GM18951 (cell line): Measurements from ENCODE around the gene RBM5.

Source experiments
- POLR2A ChIP-seq: IDR thresholded peaks from 4 replicates; pipeline ENCODE4 v1.6.1; 2011; ENCODE audit warnings: mild to moderate bottlenecking; ENCODE audit not compliant: insufficient read length, insufficient read depth; ENCODE audit errors: extremely low read depth
- in situ Hi-C: fragments of 300-500 bp; cut with MboI; formaldehyde crosslinking; loops from one replicate; pipeline ENCODE4 v1.12.0; 2022; ENCODE audit warnings: low sequenced_read_pairs, mixed read lengths, inconsistent platforms; ENCODE audit not compliant: unreplicated experiment

The RBM5 gene

GRCh38 chr3:50151728-50152127 is 63.0 kb downstream of the RBM5 start:
- in situ Hi-C loops, result no loop called here
- no peak for TF ChIP-seq POLR2A

- in situ Hi-C loops, result no loop called here
- no peak for TF ChIP-seq POLR2A
Measured at GRCh38 chr3:50153782-50154475, 65.2 kb downstream of the RBM5 start.

- in situ Hi-C loops, result no loop called here
- TF ChIP-seq POLR2A, result no peak
Measured at GRCh38 chr3:50154476-50154839, 65.7 kb downstream of the RBM5 start.

GRCh38 chr3:50154840-50155490 is 66.2 kb downstream of the RBM5 start, which contains the start of gene SEMA3F:
TSS of gene SEMA3F (plus strand) at chr3:50155324. CDS start at chr3:50159623, 4,299 bp downstream.
- in situ Hi-C loops, result no loop called here
- no peak for TF ChIP-seq POLR2A

GRCh38 chr3:50155491-50155878 is 66.8 kb downstream of the RBM5 start:
- no peak for TF ChIP-seq POLR2A
- in situ Hi-C loops, result no loop called here

GRCh38 chr3:50155891-50156290 is 67.2 kb downstream of the RBM5 start:
- TF ChIP-seq POLR2A, result no peak
- in situ Hi-C loops, result no loop called here

GRCh38 chr3:50156549-50157493 is 68.1 kb downstream of the RBM5 start:
- in situ Hi-C loops, result no loop called here
- no peak for TF ChIP-seq POLR2A

GRCh38 chr3:50157827-50158529 is 69.3 kb downstream of the RBM5 start:
- no peak for TF ChIP-seq POLR2A
- in situ Hi-C loops, result no loop called here

GRCh38 chr3:50158530-50159146 is 69.9 kb downstream of the RBM5 start:
- in situ Hi-C loops, result no loop called here
- no peak for TF ChIP-seq POLR2A

GRCh38 chr3:50160561-50160983 is 71.9 kb downstream of the RBM5 start:
- no peak for TF ChIP-seq POLR2A

GRCh38 chr3:50161320-50161719 is 72.6 kb downstream of the RBM5 start:
- in situ Hi-C loops, result no loop called here
- no peak for TF ChIP-seq POLR2A

More at GRCh38 chr3:50160561-50160983, 71.9 kb downstream of the RBM5 start:
- in situ Hi-C loops, result no loop called here
